OCI-LY3 (cell line): ENCODE results near the gene MCC.

Source experiments
- H2AFZ ChIP-seq: fragments of 200-600, 300-600 bp; shearing (Covaris generic); 2 replicates; pipeline ENCODE4 v1.6.0; 2014; ENCODE audit warnings: antibody characterized with exemption, low read depth, low read length
- H3K27ac ChIP-seq: fragments of 200-600, 300-600 bp; sonication (generic); 2 replicates; pipeline ENCODE4 v1.5.1; 2014; ENCODE audit warnings: mild to moderate bottlenecking, low read length, moderate library complexity, mixed read lengths
- H3K27me3 ChIP-seq: fragments of 200-600, 300-600 bp; sonication (generic); 2 replicates; pipeline ENCODE4 v1.6.1; 2014; ENCODE audit warnings: low read depth, low read length, mixed read lengths
- H3K36me3 ChIP-seq: fragments of 200-600, 300-600 bp; sonication (generic); replicated peaks from 2 replicates; pipeline ENCODE3; 2014; ENCODE audit warnings: low read depth, low read length, mixed read lengths
- H3K4me1 ChIP-seq: fragments of 300-600, 200-600 bp; sonication (generic); 2 replicates; pipeline ENCODE4 v1.6.1; 2014; ENCODE audit warnings: low read length, mixed read lengths
- H3K4me2 ChIP-seq: fragments of 200-600, 300-600 bp; sonication (generic); 2 replicates; pipeline ENCODE4 v1.6.1; 2014; ENCODE audit warnings: low read length, mixed read lengths
- H3K4me3 ChIP-seq: fragments of 300-600, 200-600 bp; sonication (generic); 2 replicates; pipeline ENCODE4 v1.5.1; 2014; ENCODE audit warnings: antibody characterized with exemption, mild to moderate bottlenecking, low read length, moderate library complexity
- H3K79me2 ChIP-seq: fragments of 300-600, 200-600 bp; shearing (Covaris generic); 2 replicates; pipeline ENCODE4 v1.6.1; 2014; ENCODE audit warnings: mild to moderate bottlenecking, low read length, mixed read lengths
- H3K9ac ChIP-seq: fragments of 300-600, 200-600 bp; shearing (Covaris generic); 2 replicates; pipeline ENCODE4 v1.6.0; 2014; ENCODE audit warnings: mild to moderate bottlenecking, low read length, moderate library complexity
- H3K9me3 ChIP-seq: fragments of 200-600, 300-600 bp; shearing (Covaris generic); 2 replicates; pipeline ENCODE4 v1.6.1; 2014; ENCODE audit warnings: low read length, mixed read lengths; ENCODE audit not compliant: insufficient read depth
- H4K20me1 ChIP-seq: fragments of 200-600, 300-600 bp; sonication (generic); 2 replicates; pipeline ENCODE4 v1.6.1; 2016; ENCODE audit warnings: low read length, mixed read lengths; ENCODE audit not compliant: insufficient read depth
- CTCF ChIP-seq: fragments of 200-600, 300-600 bp; sonication (generic); IDR thresholded peaks from 2 replicates; pipeline ENCODE4 v1.5.1; 2014; ENCODE audit warnings: antibody characterized with exemption, low read length, low read depth
- EZH2phosphoT487 ChIP-seq: fragments of 200-600 bp; shearing (Covaris generic); IDR thresholded peaks from 2 replicates; pipeline ENCODE4 v1.6.1; 2018; ENCODE audit warnings: antibody characterized with exemption, mixed run types, low read depth

MCC gene

GRCh38 chr5:113447498-113448050, 40.7 kb downstream of the MCC start:
- no peak overlapping the region for H3K27ac ChIP-seq
- H4K20me1 ChIP-seq, result no peaks in the 10 kb centered on the region
- no peak overlapping the region for H3K4me2 ChIP-seq
- H3K9me3 ChIP-seq, result no peaks in the 10 kb centered on the region
- H3K36me3 ChIP-seq, result no peaks in the 10 kb centered on the region
- TF ChIP-seq CTCF, result no peak
- H3K4me1 ChIP-seq, result no peaks in the 10 kb centered on the region
- no peak overlapping the region for H3K9ac ChIP-seq
- no peaks in the 10 kb centered on the region for H3K27me3 ChIP-seq
- no peaks in the 10 kb centered on the region for H3K79me2 ChIP-seq
- no peak overlapping the region for H2AFZ ChIP-seq
- no peak overlapping the region for H3K4me3 ChIP-seq

DNA sequence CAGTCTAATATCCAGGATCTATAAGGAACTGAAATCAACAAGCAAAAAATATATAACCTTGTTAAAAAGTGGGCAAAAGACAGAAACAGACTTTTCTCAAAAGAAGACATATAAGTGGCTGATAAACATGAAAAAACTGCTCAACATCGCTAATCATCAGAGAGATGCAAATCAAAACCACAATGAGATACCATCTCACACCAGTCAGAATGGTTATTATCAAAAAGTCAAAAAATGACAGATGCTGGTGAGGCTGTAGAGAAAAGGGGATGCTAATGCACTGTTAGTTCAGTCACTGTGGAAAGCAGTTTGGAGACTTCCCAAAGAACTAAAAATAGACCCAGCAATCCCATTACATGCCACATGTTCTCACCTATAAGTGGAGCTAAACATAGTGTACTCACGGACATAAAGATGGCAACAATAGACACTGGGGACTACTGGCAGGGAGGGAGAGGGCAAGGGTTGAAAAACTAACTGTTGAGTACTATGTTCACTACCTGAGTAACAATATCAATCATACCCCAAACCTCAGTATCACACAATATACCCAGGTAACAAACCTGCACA, 41.8 kb downstream of the MCC start:
- H3K4me1 ChIP-seq, result no peaks in the 10 kb centered on the region
- H4K20me1 ChIP-seq, result no peaks in the 10 kb centered on the region
- H3K27ac ChIP-seq, result no peak overlapping the region
- no peak overlapping the region for H3K4me2 ChIP-seq
- H3K9me3 ChIP-seq, result no peaks in the 10 kb centered on the region
- no peak overlapping the region for H3K4me3 ChIP-seq
- no peaks in the 10 kb centered on the region for H3K27me3 ChIP-seq
- no peak overlapping the region for H3K9ac ChIP-seq
- H3K36me3 ChIP-seq, result no peaks in the 10 kb centered on the region
- H2AFZ ChIP-seq, result no peak overlapping the region
- TF ChIP-seq CTCF (no peak), EZH2phosphoT487 (no peak)
- H3K79me2 ChIP-seq, result no peaks in the 10 kb centered on the region

DNA sequence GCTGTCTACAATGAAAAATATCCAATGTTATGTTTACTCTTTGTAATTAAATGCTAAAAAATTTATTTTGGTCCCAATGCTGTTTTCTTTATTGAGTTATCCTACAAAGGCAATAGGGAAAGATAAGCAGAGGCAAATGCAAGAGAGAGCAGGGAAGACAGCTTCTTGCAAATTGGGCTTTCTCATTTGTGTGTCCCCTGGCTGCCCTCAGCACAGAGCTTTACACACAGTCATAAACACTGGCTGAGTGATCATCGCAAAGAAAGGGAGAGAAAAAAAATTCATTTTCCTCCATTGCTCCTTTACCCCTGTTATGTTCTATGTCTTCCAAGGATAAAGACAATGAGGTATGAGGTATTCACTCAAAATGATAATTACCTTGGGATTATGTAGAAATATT, 51.1 kb downstream of the MCC start:
- no peak overlapping the region for H3K4me2 ChIP-seq
- H3K79me2 ChIP-seq, result no peaks in the 10 kb centered on the region
- H3K36me3 ChIP-seq, result no peaks in the 10 kb centered on the region
- H3K27ac ChIP-seq, result no peak overlapping the region
- H3K4me3 ChIP-seq, result no peak overlapping the region
- H4K20me1 ChIP-seq, result no peaks in the 10 kb centered on the region
- H3K4me1 ChIP-seq, result no peaks in the 10 kb centered on the region
- no peak for TF ChIP-seq CTCF
- H2AFZ ChIP-seq, result no peak overlapping the region
- H3K27me3 ChIP-seq, result no peaks in the 10 kb centered on the region
- no peak overlapping the region for H3K9ac ChIP-seq
- H3K9me3 ChIP-seq, result no peaks in the 10 kb centered on the region

GRCh38 chr5:113435575-113435974, 52.7 kb downstream of the MCC start:
- H3K27me3 ChIP-seq, result no peaks in the 10 kb centered on the region
- H2AFZ ChIP-seq, result no peak overlapping the region
- no peak overlapping the region for H3K27ac ChIP-seq
- no peak overlapping the region for H3K4me3 ChIP-seq
- no peak for TF ChIP-seq CTCF
- no peak for TF ChIP-seq EZH2phosphoT487
- no peak overlapping the region for H3K4me2 ChIP-seq
- H4K20me1 ChIP-seq, result no peaks in the 10 kb centered on the region
- H3K79me2 ChIP-seq, result no peaks in the 10 kb centered on the region
- no peak overlapping the region for H3K9ac ChIP-seq
- H3K36me3 ChIP-seq, result no peaks in the 10 kb centered on the region
- no peaks in the 10 kb centered on the region for H3K9me3 ChIP-seq
- H3K4me1 ChIP-seq, result no peaks in the 10 kb centered on the region
